HEK293 (cell line): ENCODE data around the gene PRPF38A.

Experiments
- CTCF ChIA-PET: fragments of 350-600 bp; formaldehyde crosslinking; extraction: SDS; loops from one replicate; lab custom pipeline; 2021; ENCODE audit warnings: antibody characterized with exemption; lab: Yijun Ruan, JAX
- POLR2A ChIA-PET: fragments of 300-600 bp; formaldehyde crosslinking; extraction: SDS; loops from one replicate; lab custom pipeline; 2020; ENCODE audit warnings: antibody characterized with exemption, inconsistent platforms; lab: Yijun Ruan, JAX
- H3K27ac ChIP-seq: fragments of 200-500 bp; sonication (Bioruptor generic); 2 replicates; pipeline ENCODE4 v1.5.1; 2014; ENCODE audit warnings: low read depth, low read length, control low read depth, inconsistent platforms; ENCODE audit errors: extremely low read depth
- H3K36me3 ChIP-seq, 2 experiments: fragments of 200-500 bp in 1 of 2; sonication (Bioruptor generic) in 1 of 2; 1 replicate in 1 of 2; 2 replicates in 1 of 2; pipeline ENCODE4 v1.5.1; 2014 to 2017; ENCODE audit warnings: inconsistent platforms in 2 of 2, low read length in 2 of 2; ENCODE audit not compliant: control insufficient read depth in 2 of 2, insufficient read depth in 1 of 2
- H3K4me1 ChIP-seq: fragments of 200-500 bp; sonication (Bioruptor generic); 2 replicates; pipeline ENCODE4 v1.5.1; 2014; ENCODE audit warnings: mild to moderate bottlenecking, low read length, inconsistent platforms; ENCODE audit not compliant: control insufficient read depth, insufficient read depth
- H3K4me3 ChIP-seq: 2 replicates; pipeline ENCODE4 v1.5.1; 2011; ENCODE audit warnings: low read depth, mild to moderate bottlenecking, control low read depth, low read length, moderate library complexity
- H3K9me3 ChIP-seq: fragments of 200-500 bp; sonication (Bioruptor generic); 2 replicates; pipeline ENCODE4 v1.5.1; 2014; ENCODE audit warnings: low read depth, low read length, inconsistent platforms; ENCODE audit not compliant: control insufficient read depth, insufficient read depth
- BCL11A ChIP-seq: fragments of 450-650 bp; formaldehyde crosslinking; IDR thresholded peaks from 2 replicates; pipeline ENCODE4 v1.5.1; 2016; ENCODE audit warnings: low read depth, missing biosample characterization, missing genetic modification characterization
- EGR2 ChIP-seq: fragments of 450-650 bp; formaldehyde crosslinking; IDR thresholded peaks from 2 replicates; pipeline ENCODE4 v1.5.1; 2016; ENCODE audit warnings: low read depth, missing biosample characterization, missing genetic modification characterization
- GLI4 ChIP-seq: fragments of 450-650 bp; formaldehyde crosslinking; IDR thresholded peaks from 2 replicates; pipeline ENCODE4 v1.5.1; 2016; ENCODE audit warnings: missing biosample characterization, missing genetic modification characterization
- KLF8 ChIP-seq: fragments of 450-650 bp; formaldehyde crosslinking; IDR thresholded peaks from 2 replicates; pipeline ENCODE4 v1.5.1; 2016; ENCODE audit warnings: missing biosample characterization, missing genetic modification characterization
- KLF9 ChIP-seq: fragments of 450-650 bp; formaldehyde crosslinking; IDR thresholded peaks from 2 replicates; pipeline ENCODE4 v1.5.1; 2016; ENCODE audit warnings: missing biosample characterization, missing genetic modification characterization, low read depth
- TSHZ1 ChIP-seq: fragments of 450-650 bp; formaldehyde crosslinking; IDR thresholded peaks from 2 replicates; pipeline ENCODE4 v1.5.1; 2016; ENCODE audit warnings: missing biosample characterization, missing genetic modification characterization, borderline replicate concordance
- YY1 ChIP-seq: fragments of 450-650 bp; formaldehyde crosslinking; IDR thresholded peaks from 2 replicates; pipeline ENCODE4 v1.5.1; 2018; ENCODE audit warnings: missing biosample characterization, missing genetic modification characterization
- ZBTB17 ChIP-seq: fragments of 450-650 bp; formaldehyde crosslinking; IDR thresholded peaks from 2 replicates; pipeline ENCODE4 v1.5.1; 2016; ENCODE audit warnings: missing biosample characterization, missing genetic modification characterization
- ZBTB7A ChIP-seq: fragments of 450-650 bp; formaldehyde crosslinking; IDR thresholded peaks from 2 replicates; pipeline ENCODE4 v1.5.1; 2016; ENCODE audit warnings: low read depth, missing biosample characterization, missing genetic modification characterization
- ZBTB8A ChIP-seq: fragments of 450-650 bp; formaldehyde crosslinking; IDR thresholded peaks from 2 replicates; pipeline ENCODE4 v1.5.1; 2016; ENCODE audit warnings: missing biosample characterization, missing genetic modification characterization
- ZNF114 ChIP-seq: fragments of 450-650 bp; formaldehyde crosslinking; IDR thresholded peaks from 2 replicates; pipeline ENCODE4 v1.5.0; 2017; ENCODE audit warnings: missing biosample characterization, missing genetic modification characterization
- ZNF138 ChIP-seq: fragments of 450-650 bp; formaldehyde crosslinking; IDR thresholded peaks from 2 replicates; pipeline ENCODE4 v1.5.1; 2016; ENCODE audit warnings: missing biosample characterization, missing genetic modification characterization, borderline replicate concordance
- ZNF223 ChIP-seq: fragments of 450-650 bp; formaldehyde crosslinking; IDR thresholded peaks from 2 replicates; pipeline ENCODE4 v1.5.1; 2016; ENCODE audit warnings: missing biosample characterization, missing genetic modification characterization
- ZNF24 ChIP-seq: fragments of 450-650 bp; formaldehyde crosslinking; IDR thresholded peaks from 2 replicates; pipeline ENCODE4 v1.5.1; 2016; ENCODE audit warnings: missing biosample characterization, missing genetic modification characterization
- ZNF426 ChIP-seq: fragments of 450-650 bp; formaldehyde crosslinking; IDR thresholded peaks from 2 replicates; pipeline ENCODE4 v1.5.1; 2017; ENCODE audit warnings: missing biosample characterization, missing genetic modification characterization, mild to moderate bottlenecking, inconsistent platforms, moderate library complexity
- ZNF473 ChIP-seq: fragments of 450-650 bp; formaldehyde crosslinking; IDR thresholded peaks from 2 replicates; pipeline ENCODE4 v1.5.1; 2017; ENCODE audit warnings: missing biosample characterization, missing genetic modification characterization
- ZNF48 ChIP-seq: fragments of 450-650 bp; formaldehyde crosslinking; IDR thresholded peaks from 2 replicates; pipeline ENCODE4 v1.5.1; 2016; ENCODE audit warnings: missing biosample characterization, missing genetic modification characterization
- ZNF600 ChIP-seq: fragments of 450-650 bp; formaldehyde crosslinking; IDR thresholded peaks from 2 replicates; pipeline ENCODE4 v1.5.1; 2016; ENCODE audit warnings: missing biosample characterization, missing genetic modification characterization
- ZNF624 ChIP-seq: fragments of 450-650 bp; formaldehyde crosslinking; IDR thresholded peaks from 2 replicates; pipeline ENCODE4 v1.5.1; 2017; ENCODE audit warnings: missing biosample characterization, missing genetic modification characterization
- ZNF658 ChIP-seq: fragments of 450-650 bp; formaldehyde crosslinking; IDR thresholded peaks from 2 replicates; pipeline ENCODE4; 2016; ENCODE audit warnings: missing biosample characterization, missing genetic modification characterization
- ZNF785 ChIP-seq: fragments of 450-650 bp; formaldehyde crosslinking; IDR thresholded peaks from 2 replicates; pipeline ENCODE4 v1.5.1; 2016; ENCODE audit warnings: missing biosample characterization, missing genetic modification characterization
- ZNF792 ChIP-seq: fragments of 450-650 bp; formaldehyde crosslinking; IDR thresholded peaks from 2 replicates; pipeline ENCODE4 v1.5.1; 2016; ENCODE audit warnings: missing biosample characterization, missing genetic modification characterization
- TF ChIP-seq, protein P1 (sequence below): fragments of 450-650 bp; formaldehyde crosslinking; IDR thresholded peaks from 2 replicates; pipeline ENCODE4 v1.5.1; 2016; ENCODE audit warnings: missing biosample characterization, missing genetic modification characterization
- TF ChIP-seq, protein P2 (sequence below): fragments of 450-650 bp; formaldehyde crosslinking; IDR thresholded peaks from 2 replicates; pipeline ENCODE4 v1.5.1; 2016; ENCODE audit warnings: missing biosample characterization, missing genetic modification characterization
- TF ChIP-seq, protein P3 (sequence below): fragments of 450-650 bp; formaldehyde crosslinking; IDR thresholded peaks from 2 replicates; pipeline ENCODE4 v1.5.1; 2016; ENCODE audit warnings: missing biosample characterization, missing genetic modification characterization

The PRPF38A gene

GRCh38 chr1:52444463-52444862 is 40.1 kb downstream of the PRPF38A start:
- ChIA-PET CTCF (no interaction called here), POLR2A (no interaction called here)
- Histone ChIP-seq H3K4me1 (no peaks in the 10 kb centered on the region), H3K4me3 (no peak overlapping the region), H3K36me3 (peaks cover 26 to 65% of the 10 kb centered on the region in 2 experiments), H3K27ac (no peak overlapping the region), H3K9me3 (no peaks in the 10 kb centered on the region)
- no peak for TF ChIP-seq GLI4
- TF ChIP-seq ZBTB17 (tag by site-specific recombination), result no peak
- TF ChIP-seq ZNF426 (tag by site-specific recombination), result no peak
- TF ChIP-seq ZNF792 (tag by site-specific recombination), result no peak
- no peak for TF ChIP-seq BCL11A (tag by site-specific recombination)
- no peak for TF ChIP-seq EGR2
- TF ChIP-seq, protein P1, sequence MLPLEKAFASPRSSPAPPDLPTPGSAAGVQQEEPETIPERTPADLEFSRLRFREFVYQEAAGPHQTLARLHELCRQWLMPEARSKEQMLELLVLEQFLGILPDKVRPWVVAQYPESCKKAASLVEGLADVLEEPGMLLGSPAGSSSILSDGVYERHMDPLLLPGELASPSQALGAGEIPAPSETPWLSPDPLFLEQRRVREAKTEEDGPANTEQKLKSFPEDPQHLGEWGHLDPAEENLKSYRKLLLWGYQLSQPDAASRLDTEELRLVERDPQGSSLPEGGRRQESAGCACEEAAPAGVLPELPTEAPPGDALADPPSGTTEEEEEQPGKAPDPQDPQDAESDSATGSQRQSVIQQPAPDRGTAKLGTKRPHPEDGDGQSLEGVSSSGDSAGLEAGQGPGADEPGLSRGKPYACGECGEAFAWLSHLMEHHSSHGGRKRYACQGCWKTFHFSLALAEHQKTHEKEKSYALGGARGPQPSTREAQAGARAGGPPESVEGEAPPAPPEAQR (tag by site-specific recombination), result no peak
- TF ChIP-seq TSHZ1 (tag by site-specific recombination), result no peak
- no peak for TF ChIP-seq YY1 (tag by site-specific recombination)
- TF ChIP-seq, protein P2, sequence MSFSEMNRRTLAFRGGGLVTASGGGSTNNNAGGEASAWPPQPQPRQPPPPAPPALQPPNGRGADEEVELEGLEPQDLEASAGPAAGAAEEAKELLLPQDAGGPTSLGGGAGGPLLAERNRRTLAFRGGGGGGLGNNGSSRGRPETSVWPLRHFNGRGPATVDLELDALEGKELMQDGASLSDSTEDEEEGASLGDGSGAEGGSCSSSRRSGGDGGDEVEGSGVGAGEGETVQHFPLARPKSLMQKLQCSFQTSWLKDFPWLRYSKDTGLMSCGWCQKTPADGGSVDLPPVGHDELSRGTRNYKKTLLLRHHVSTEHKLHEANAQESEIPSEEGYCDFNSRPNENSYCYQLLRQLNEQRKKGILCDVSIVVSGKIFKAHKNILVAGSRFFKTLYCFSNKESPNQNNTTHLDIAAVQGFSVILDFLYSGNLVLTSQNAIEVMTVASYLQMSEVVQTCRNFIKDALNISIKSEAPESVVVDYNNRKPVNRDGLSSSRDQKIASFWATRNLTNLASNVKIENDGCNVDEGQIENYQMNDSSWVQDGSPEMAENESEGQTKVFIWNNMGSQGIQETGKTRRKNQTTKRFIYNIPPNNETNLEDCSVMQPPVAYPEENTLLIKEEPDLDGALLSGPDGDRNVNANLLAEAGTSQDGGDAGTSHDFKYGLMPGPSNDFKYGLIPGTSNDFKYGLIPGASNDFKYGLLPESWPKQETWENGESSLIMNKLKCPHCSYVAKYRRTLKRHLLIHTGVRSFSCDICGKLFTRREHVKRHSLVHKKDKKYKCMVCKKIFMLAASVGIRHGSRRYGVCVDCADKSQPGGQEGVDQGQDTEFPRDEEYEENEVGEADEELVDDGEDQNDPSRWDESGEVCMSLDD (tag by site-specific recombination), result no peak
- no peak for TF ChIP-seq ZNF658
- no peak for TF ChIP-seq ZNF785
- TF ChIP-seq ZNF600 (tag by site-specific recombination), result no peak
- no peak for TF ChIP-seq KLF9 (tag by site-specific recombination)
- TF ChIP-seq ZBTB7A (tag by site-specific recombination), result no peak
- no peak for TF ChIP-seq KLF8 (tag by site-specific recombination)
- TF ChIP-seq ZNF114, result no peak

- Histone ChIP-seq H3K27ac (no peak overlapping the region), H3K9me3 (no peaks in the 10 kb centered on the region), H3K4me1 (no peaks in the 10 kb centered on the region), H3K36me3 (peaks cover 15 to 38% of the 10 kb centered on the region in 2 experiments), H3K4me3 (no peak overlapping the region)
- CTCF ChIA-PET, result no interaction called here
- POLR2A ChIA-PET, result no interaction called here
- TF ChIP-seq, protein P1 (tag by site-specific recombination), result no peak
- TF ChIP-seq ZNF426 (tag by site-specific recombination), result no peak
- no peak for TF ChIP-seq ZNF24
- TF ChIP-seq ZNF48, result no peak
- TF ChIP-seq ZNF138 (tag by site-specific recombination), result no peak
- TF ChIP-seq ZNF223 (tag by site-specific recombination), result no peak
- no peak for TF ChIP-seq ZNF624
- no peak for TF ChIP-seq KLF9 (tag by site-specific recombination)
- no peak for TF ChIP-seq ZNF473 (tag by site-specific recombination)
- no peak for TF ChIP-seq ZBTB8A
- TF ChIP-seq, protein P3, sequence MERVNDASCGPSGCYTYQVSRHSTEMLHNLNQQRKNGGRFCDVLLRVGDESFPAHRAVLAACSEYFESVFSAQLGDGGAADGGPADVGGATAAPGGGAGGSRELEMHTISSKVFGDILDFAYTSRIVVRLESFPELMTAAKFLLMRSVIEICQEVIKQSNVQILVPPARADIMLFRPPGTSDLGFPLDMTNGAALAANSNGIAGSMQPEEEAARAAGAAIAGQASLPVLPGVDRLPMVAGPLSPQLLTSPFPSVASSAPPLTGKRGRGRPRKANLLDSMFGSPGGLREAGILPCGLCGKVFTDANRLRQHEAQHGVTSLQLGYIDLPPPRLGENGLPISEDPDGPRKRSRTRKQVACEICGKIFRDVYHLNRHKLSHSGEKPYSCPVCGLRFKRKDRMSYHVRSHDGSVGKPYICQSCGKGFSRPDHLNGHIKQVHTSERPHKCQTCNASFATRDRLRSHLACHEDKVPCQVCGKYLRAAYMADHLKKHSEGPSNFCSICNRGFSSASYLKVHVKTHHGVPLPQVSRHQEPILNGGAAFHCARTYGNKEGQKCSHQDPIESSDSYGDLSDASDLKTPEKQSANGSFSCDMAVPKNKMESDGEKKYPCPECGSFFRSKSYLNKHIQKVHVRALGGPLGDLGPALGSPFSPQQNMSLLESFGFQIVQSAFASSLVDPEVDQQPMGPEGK (tag by site-specific recombination), result no peak
These were observed 49.7 kb downstream of the PRPF38A start for GRCh38 chr1:52454127-52454526.
